ENCODE measurements around the gene PGAP6.

DNA sequence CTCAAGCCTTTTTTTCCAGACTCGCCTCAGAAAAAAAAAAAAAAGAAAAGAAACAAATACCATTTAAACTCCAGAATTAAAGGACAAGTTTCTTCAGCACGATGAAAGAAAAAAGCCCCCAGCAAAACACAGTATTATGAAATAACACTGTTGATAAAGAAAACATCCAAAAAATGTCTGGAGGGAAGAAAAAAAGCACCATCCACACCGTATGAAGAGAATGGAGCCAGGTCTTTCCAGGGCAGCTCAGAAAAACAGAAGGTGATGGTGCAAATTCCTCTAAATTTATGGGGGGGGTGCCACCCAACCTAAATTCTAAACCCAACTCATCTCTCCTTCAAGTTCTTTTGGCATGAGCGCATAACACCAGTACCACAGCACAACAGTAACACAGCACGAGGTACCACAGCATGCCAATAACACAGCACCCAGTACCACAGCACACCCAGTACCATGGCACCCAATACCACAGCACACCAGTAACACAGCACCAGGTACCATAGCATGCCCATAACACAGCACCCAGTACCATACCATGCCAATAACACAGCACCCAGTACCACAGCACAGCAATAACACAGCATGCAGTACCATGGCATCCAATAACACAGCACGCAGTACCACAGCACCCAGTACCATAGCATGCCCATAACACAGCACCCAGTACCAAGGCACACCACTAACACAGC, 48.2 kb downstream of the PGAP6 start:
- TF ChIP-seq CTCF (IDR thresholded peaks at IDR 0.05; ENCODE audit: low read depth, low read length, poor library complexity, severe bottlenecking) (no peak), EZH2phosphoT487 (IDR thresholded peaks at IDR 0.05; ENCODE audit: borderline replicate concordance, low read length) (no peak)
